HG02678 (cell line): ENCODE results near the gene BNC1.
"Not testable (repeated sequence)": the region's sequence is repeated elsewhere in the genome, so short reads cannot be mapped to it uniquely, and the experiment has no call there.

Experiments
- ATAC-seq: cut with Tn5 transposase; IDR thresholded peaks from one replicate; pipeline ENCODE4 v1.9.1; 2021; ENCODE audit warnings: mild to moderate bottlenecking, moderate library complexity; ENCODE audit not compliant: unreplicated experiment

Gene BNC1

GRCh38 chr15:83299462-83299861 lies 15.0 kb upstream of the BNC1 start:
- ATAC-seq: no peak

- ATAC-seq: no peak
Observed at GRCh38 chr15:83295417-83295816, 11.0 kb upstream of the BNC1 start.

- no peak for ATAC-seq
Observed at GRCh38 chr15:83293201-83293600, 8.7 kb upstream of the BNC1 start.

- ATAC-seq: no peak
Observed at GRCh38 chr15:83292317-83292716, 7.9 kb upstream of the BNC1 start.

GRCh38 chr15:83290236-83290635 lies 5.8 kb upstream of the BNC1 start:
- ATAC-seq: no peak

- ATAC-seq: no peak
Observed at GRCh38 chr15:83289160-83289559, 4.7 kb upstream of the BNC1 start.

GRCh38 chr15:83288381-83288801 lies 3.9 kb upstream of the BNC1 start:
- no peak for ATAC-seq

- ATAC-seq: no peak
Observed at GRCh38 chr15:83287541-83288027, 3.1 kb upstream of the BNC1 start.

GRCh38 chr15:83285979-83286553 lies 1.6 kb upstream of the BNC1 start:
- ATAC-seq: no peak

GRCh38 chr15:83285284-83285978 lies 967 bp upstream of the BNC1 start:
- no peak for ATAC-seq

- no peak for ATAC-seq
Observed at GRCh38 chr15:83283813-83284558, 478 bp downstream of the BNC1 start.

- ATAC-seq: no peak
Observed at GRCh38 chr15:83283138-83283812, 1.2 kb downstream of the BNC1 start.

- no peak for ATAC-seq
Observed at GRCh38 chr15:83282776-83283137, 1.7 kb downstream of the BNC1 start.

- no peak for ATAC-seq
Observed at GRCh38 chr15:83282141-83282540, 2.3 kb downstream of the BNC1 start.

GRCh38 chr15:83278191-83278590 lies 6.3 kb downstream of the BNC1 start:
- ATAC-seq: no peak

GRCh38 chr15:83276661-83277060 lies 7.8 kb downstream of the BNC1 start:
- ATAC-seq: no peak

GRCh38 chr15:83275412-83275811 lies 9.1 kb downstream of the BNC1 start:
- no peak for ATAC-seq

GRCh38 chr15:83270176-83270575 lies 14.3 kb downstream of the BNC1 start:
- no peak for ATAC-seq

- ATAC-seq: no peak
Observed at GRCh38 chr15:83268147-83268546, 16.3 kb downstream of the BNC1 start.

- no peak for ATAC-seq
Observed at GRCh38 chr15:83262594-83263315, 21.7 kb downstream of the BNC1 start.

GRCh38 chr15:83262181-83262580 lies 22.3 kb downstream of the BNC1 start:
- ATAC-seq: not testable (repeated sequence)
